Skin of body (tissue), 2 donors: ENCODE results near the gene RAB8B. TPM values are rescaled to one million over a fixed set of nuclear protein-coding genes. Genes with fewer than 3 reads are reported as not detected.

Experiments used
- DNase-seq: peaks from one replicate; lab custom pipeline; 2025; lab: John Stamatoyannopoulos, UW
- total RNA-seq: library from RNA; depleted of rRNA; stranded (reverse); fragments of >200 nt; gene quantifications from one replicate; pipeline ENCODE4 v1.2.3, GENCODE V29; 2014

Gene RAB8B
- total RNA-seq, 1 donor from 2014 or later, result 52.0 TPM

- DNase-seq, result no peak
These were observed 75.4 kb downstream of the RAB8B start for GRCh38 chr15:63264688-63265293.

- DNase-seq, result no peak
These were observed 85.0 kb downstream of the RAB8B start for GRCh38 chr15:63274427-63274826.

GRCh38 chr15:63276342-63277037 is 87.1 kb downstream of the RAB8B start:
- no peak for DNase-seq

GRCh38 chr15:63277038-63277892 is 87.9 kb downstream of the RAB8B start, which contains the start of gene APH1B:
APH1B (plus strand) TSS chr15:63277605; CDS start chr15:63277624, 19 bp downstream.
- peak; percentile 80 for DNase-seq

GRCh38 chr15:63277893-63278456 is 88.6 kb downstream of the RAB8B start:
- DNase-seq, result peak; percentile 24

- no peak for DNase-seq
These were observed 93.7 kb downstream of the RAB8B start for GRCh38 chr15:63283126-63283525.

GRCh38 chr15:63284335-63284734 is 94.9 kb downstream of the RAB8B start:
- DNase-seq, result no peak

GRCh38 chr15:63287109-63287508 is 97.7 kb downstream of the RAB8B start:
- DNase-seq, result no peak

GRCh38 chr15:63288342-63288741 is 98.9 kb downstream of the RAB8B start:
- no peak for DNase-seq

GRCh38 chr15:63288778-63289378 is 99.5 kb downstream of the RAB8B start:
- DNase-seq, result peak; percentile 54

GRCh38 chr15:63291507-63291906 is 102.1 kb downstream of the RAB8B start:
- peak; percentile 41 for DNase-seq

- DNase-seq, result no peak
These were observed 102.8 kb downstream of the RAB8B start for GRCh38 chr15:63292241-63292640.

GRCh38 chr15:63292771-63293170 is 103.4 kb downstream of the RAB8B start:
- DNase-seq, result no peak

GRCh38 chr15:63294359-63294758 is 105.0 kb downstream of the RAB8B start:
- DNase-seq, result no peak

- no peak for DNase-seq
These were observed 105.9 kb downstream of the RAB8B start for GRCh38 chr15:63295341-63295740.

- no peak for DNase-seq
These were observed 106.8 kb downstream of the RAB8B start for GRCh38 chr15:63296195-63296594.

GRCh38 chr15:63299943-63300575 is 110.7 kb downstream of the RAB8B start:
- no peak for DNase-seq

- DNase-seq, result no peak
These were observed 111.7 kb downstream of the RAB8B start for GRCh38 chr15:63301088-63301487.

- DNase-seq, result no peak
These were observed 115.9 kb downstream of the RAB8B start for GRCh38 chr15:63305260-63305659.

- no peak for DNase-seq
These were observed 117.2 kb downstream of the RAB8B start for GRCh38 chr15:63306492-63307073.

- DNase-seq, result no peak
These were observed 119.1 kb downstream of the RAB8B start for GRCh38 chr15:63308491-63308890.
